HS-5 (cell line): Measurements from ENCODE around the gene RHCG.

ENCODE experiments used
- DNase-seq: peaks from one replicate; pipeline ENCODE4 v3.0.0-alpha.2; 2012; ENCODE audit warnings: low read depth

Gene RHCG

GRCh38 chr15:89502867-89503595, 6.6 kb upstream of the RHCG start:
- no peak for DNase-seq

GRCh38 chr15:89501646-89502045, 5.3 kb upstream of the RHCG start:
- no peak for DNase-seq

DNA sequence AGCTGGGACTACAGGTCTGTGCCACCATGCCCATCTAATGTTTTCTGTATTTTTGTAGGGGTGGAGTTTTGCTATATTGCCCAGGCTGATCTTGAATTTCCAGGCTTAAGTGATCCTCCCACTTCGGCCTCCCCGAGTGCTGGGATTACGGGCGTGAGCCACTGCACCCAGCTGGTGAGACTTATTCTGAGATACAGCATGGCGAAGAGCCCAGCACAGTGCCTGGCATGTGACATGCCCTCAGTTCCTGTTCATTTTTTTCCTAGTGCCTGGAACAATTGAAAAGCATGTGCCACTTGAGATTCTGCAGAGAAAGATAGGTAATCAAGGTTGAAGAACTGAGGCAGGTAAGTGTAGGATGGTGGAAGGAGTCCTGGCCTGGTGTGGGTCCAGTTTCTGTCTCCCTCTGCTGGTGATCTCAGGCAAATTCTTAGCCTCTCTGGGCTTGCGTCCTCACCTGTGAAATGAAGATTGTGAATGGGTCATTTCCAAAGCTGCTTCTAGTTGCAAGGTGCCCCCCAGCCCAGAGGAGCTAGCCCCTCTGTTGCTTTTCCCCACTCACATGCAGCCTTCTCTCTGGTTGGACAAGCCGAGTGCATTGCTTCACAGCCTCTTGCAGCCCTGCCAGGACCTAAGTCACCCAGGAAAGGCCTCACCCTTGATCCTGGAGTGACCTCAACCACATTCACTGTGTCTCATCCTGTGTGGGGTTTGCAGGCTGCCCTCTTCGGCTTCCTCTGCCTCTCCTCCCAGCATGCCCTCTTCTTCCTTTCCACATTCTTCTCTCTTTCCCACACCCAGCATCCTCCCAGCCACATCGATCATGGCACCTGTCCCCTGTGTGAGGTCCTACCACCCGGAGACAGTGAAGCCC, 4.3 kb upstream of the RHCG start:
- no peak for DNase-seq

GRCh38 chr15:89499156-89499555, 2.8 kb upstream of the RHCG start:
- DNase-seq: no peak

GRCh38 chr15:89498574-89498906, 2.2 kb upstream of the RHCG start:
- DNase-seq: no peak

DNA sequence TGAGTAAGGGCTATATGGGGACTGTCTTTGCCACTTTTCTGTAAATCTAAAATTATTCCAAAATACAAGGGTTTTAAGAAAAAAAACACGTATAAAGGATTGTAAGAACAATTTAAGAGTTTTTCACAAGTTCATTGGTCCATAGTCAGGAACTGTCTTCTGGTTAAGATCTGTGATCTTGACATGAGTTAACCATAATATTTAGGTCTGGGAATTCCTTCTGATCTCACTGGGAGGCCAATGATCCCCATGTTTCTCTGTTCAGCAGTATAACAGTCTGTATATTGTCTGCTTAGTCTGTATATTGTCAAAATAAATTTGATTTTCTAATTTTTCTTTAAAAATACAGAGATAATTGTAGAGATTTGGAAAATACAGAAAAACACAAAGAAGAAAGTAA, 848 bp upstream of the RHCG start:
- no peak for DNase-seq

- DNase-seq: no peak
Measured at GRCh38 chr15:89495638-89496145, 691 bp downstream of the RHCG start.

DNA sequence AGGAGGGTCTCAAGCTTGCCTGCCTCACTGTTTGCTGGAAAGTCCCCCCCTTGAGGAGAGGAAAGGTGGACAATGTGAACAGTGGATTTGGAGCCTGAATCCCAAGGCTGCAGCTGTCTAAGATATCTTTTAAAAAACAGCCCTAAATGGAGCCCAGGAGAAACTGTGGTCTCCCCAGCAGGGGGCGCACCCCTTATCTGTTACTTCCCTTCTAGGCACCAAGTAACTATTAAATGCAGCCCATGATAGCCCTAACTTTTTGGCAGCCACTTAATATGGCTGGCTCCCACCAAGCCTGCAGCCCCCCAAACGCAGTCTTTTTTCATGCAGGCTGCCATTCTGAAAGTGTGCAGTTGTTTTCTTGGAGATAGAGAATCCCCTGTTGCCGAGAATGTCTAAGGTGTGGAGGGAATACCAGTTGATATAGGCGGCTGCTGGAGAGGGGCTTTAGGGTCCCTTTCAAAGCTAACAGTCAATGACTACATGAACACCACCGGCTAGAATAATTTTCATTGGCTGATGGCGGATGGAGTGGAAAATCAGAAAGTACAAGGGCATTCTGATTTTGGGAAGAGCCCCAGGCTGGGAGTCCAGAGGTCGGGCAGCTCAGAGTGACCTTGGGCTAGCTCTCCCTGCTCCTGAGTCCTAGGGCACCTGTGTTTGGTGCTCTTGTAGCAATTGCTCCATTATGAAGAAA, 1.3 kb downstream of the RHCG start:
- DNase-seq: no peak

DNA sequence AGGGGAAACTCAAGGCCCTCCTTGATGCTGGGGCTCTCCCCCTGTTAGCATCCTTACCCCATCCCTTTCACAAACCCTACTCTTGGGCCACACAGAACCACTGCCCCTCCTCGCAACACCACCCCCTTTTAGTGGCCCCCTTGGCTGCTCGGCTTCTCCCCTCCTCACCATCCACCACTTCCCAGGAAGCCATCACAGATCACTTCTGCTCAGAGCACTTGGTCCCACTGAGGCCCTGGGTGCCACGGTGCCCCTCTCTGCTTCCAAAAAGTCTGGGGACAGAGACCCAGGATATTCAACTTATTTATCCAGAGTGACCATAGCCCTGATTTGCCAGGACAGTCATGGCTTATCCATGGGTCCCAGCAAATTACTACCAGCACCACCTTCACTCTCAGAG, 2.4 kb downstream of the RHCG start:
- no peak for DNase-seq

DNA sequence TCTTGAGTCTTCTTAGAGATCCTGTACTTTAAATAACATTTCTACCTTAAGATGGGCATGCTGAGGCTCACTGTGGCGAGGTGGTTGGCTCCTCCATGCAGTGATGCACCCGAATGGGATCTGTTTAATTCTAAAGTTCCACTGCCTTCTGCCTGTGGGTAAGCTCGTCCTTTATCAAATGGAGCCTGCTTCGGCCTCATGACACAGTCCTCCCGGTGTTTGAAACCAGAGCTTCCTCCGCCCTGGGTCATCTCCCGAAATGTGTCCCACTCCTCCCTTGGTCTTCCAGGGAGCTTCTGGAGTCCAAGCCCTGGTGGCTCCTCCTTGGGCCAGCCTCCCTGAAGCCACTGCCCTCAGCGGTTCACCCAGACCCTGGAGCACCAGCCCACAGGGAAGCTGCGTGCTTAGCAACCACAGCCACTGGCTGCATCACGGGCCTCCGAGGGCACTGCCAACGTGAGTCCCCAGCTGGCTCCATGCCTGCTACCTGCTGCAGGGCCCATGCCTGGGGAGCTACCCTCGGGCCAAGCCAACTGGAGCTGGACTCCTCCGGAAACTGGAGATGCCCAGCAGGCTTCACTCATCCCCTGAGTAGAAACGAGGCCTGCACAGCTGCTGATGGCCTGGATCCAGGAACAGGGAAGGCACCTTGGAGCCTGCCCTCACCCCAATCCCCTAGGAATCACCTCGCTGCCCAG, 3.3 kb downstream of the RHCG start:
- no peak for DNase-seq

DNA sequence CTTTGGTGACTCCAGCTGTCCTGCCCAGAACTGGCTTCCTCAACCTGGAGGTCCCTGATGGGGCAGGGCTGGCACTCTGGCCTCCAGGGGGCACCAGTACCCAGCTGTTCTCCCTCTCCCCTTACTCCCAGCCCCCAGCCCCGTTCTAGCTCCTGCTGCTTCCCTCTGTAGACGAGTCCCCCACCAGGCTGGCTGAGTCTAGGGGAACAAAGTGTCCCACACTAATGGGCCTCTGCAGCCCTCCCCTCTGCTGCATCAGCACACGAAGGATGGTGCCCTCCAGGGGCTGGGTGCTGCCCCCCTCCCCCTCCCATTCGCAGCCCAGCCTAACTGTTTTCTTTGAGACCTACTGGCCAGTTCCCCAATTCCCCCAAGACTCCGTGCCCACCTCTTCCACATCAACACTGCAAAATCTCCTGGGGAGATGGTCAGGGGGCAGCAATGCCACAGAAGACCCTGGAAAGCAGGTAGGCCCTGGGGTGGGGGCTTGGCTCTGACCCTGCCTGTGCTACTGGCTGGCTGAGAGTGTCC, 4.2 kb downstream of the RHCG start:
- DNase-seq: no peak

DNA sequence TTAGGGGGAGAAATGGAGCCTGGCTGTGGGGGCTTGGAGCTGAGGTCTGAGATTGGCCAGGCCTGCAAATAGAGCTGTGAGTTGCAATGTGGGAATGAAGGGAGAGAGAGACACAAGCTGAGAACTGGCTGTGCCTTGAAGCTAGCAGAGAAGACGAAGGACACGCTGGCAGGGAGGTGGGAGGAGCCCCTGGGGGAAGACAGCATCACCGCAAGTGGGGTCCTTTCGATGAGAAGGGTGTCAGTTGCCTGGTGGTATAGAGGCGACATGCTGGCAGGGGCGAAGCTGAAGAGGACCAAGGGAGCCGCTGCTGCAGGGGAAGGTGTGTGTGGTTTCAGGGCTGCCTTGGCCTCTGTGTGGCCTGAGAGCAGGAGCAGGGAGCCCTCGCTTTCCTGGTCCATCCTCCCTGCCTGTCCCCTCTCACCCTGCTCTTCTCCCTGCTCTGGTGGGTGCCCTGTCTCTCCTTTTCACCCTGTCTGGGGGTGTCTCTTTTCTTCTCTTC, 5.5 kb downstream of the RHCG start:
- no peak for DNase-seq

DNA sequence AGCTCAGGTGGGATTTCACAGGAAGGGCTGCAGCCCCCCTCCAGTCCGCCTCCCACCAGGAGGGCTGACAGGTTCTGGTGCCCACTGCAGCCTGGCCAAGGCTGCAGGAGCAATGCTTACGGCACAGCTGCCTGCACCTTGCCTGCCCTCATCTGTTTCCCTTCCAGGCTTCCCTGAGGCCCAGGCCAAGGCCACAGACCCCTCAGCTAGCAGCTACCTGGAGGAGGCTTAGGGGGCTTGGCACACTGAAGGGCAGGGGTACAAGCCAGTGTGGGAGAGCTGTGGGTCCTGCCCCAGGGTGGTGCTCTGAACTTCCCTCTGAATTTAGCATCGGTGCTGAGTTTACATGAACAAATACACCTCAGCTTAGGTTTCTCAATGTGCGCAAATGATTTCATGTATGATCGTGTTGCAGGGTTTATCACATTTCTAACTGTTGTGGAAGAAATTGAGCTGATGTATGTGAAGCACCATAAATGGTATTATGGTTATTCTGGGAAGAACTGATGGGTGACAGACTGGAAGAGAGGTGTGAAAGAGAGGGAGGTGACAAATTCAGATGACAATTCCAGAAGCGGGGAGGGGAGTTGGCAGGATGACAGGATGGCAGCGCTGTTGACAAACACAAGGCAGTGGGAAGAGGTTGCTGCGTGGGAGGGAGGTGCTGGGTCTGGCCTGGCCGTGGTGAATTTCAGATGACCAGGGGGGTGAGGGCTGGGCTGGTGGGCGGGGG, 6.1 kb downstream of the RHCG start:
- DNase-seq: no peak

DNA sequence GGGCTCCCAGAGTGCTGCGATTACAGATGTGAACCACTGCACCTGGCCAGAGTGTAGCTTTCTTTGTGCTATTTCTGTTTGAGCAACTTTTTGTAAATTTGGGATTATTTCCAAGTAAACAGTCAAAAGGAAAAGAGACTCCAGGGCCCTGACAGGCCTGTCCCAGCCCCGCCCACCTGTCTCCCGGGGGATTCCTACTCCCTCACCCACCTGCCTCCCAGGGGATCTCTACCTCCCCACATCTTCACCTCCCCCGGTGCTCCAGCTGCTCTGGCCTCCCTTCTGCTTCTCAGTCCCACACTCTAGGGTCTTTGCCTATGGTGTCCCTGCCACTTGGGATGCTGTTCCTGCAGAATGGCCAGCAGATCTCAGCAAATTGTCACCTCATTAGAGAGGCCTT, 7.0 kb downstream of the RHCG start:
- DNase-seq: no peak

DNA sequence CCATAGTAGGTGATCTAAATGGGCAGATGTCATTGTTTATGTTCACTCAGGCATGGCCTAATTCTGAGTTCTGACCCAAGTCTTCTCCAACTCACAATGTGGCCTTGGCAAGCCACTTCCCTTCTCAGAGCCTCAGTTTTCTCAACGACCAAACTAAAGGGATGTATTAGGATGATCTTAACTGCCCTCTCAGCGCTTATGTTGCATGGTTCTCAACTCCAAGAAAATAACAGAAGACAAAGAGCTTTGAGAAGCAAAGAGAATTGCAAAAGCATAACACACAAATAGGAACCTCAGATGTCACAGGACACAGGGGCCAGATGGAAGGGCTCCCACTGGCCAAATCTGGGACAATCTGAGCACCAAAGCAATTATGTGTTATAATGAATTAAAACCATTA, 8.6 kb downstream of the RHCG start:
- DNase-seq: no peak

GRCh38 chr15:89486726-89487050, 9.7 kb downstream of the RHCG start:
- no peak for DNase-seq

GRCh38 chr15:89483079-89483478, 13.3 kb downstream of the RHCG start:
- no peak for DNase-seq

GRCh38 chr15:89482139-89482538, 14.2 kb downstream of the RHCG start:
- DNase-seq: no peak

GRCh38 chr15:89480505-89480904, 15.9 kb downstream of the RHCG start:
- DNase-seq: no peak

DNA sequence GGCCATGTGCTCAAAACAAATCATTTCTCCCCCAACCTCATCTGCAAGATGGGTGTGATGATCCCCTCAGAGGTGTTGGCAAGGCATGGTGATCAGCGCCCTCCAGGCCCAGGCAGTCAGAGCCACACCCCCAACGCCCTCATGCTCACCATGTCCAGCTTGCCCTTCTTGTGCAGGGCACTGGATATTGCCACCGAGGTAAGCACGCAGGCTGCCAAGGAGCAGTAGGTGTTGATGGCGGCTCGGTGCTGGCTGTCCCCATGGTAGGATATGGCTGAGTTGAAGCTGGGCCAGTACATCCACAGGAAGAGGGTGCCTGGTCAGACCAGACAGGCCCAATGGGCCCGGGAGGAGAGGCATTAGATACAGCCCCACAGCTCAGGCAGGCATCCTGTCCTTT, 17.2 kb downstream of the RHCG start:
- DNase-seq: no peak
